Vagina (tissue), 2 donors: ENCODE data around the gene RBM44. TPM values are rescaled to one million over a fixed set of nuclear protein-coding genes. Genes with fewer than 3 reads are reported as not detected.
"Not testable (repeated sequence)": the region's sequence is repeated elsewhere in the genome, so short reads cannot be mapped to it uniquely, and the experiment has no call there.

ENCODE experiments used
- DNase-seq, 2 donors: peaks; one replicate each; pipeline ENCODE4 v3.0.0-alpha.2; 2017; ENCODE audit errors: extremely low spot score in 2 of 2
- H3K27ac ChIP-seq: fragments of 200-600 bp; sonication (generic); one replicate; pipeline ENCODE4 v1.5.1; 2019
- H3K27me3 ChIP-seq: fragments of 200-600 bp; sonication (generic); one replicate; pipeline ENCODE4 v1.5.1; 2019
- H3K36me3 ChIP-seq, 2 donors: fragments of 200-600 bp; sonication (generic); one replicate each; pipeline ENCODE4 v1.5.1; 2017 to 2019
- H3K4me1 ChIP-seq: fragments of 200-600 bp; sonication (generic); one replicate; pipeline ENCODE4 v1.5.1; 2019
- H3K4me3 ChIP-seq, 2 donors: fragments of 200-600 bp; sonication (generic); 1 replicate in 1 of 2; 2 replicates in 1 of 2; pipeline ENCODE4 v1.5.1; 2016 to 2019
- H3K9me3 ChIP-seq: fragments of 200-600 bp; sonication (generic); one replicate; pipeline ENCODE4 v1.5.1; 2019
- CTCF ChIP-seq, 3 experiments: fragments of 450-650 bp in 2 of 3; fragments of 200-600 bp in 1 of 3; sonication (generic) in 1 of 3; IDR thresholded peaks; one replicate each; pipeline ENCODE4 v1.5.1; 2017 to 2019; ENCODE audit warnings: antibody characterized with exemption in 3 of 3, mild to moderate bottlenecking in 2 of 3, moderate library complexity in 2 of 3
- POLR2A ChIP-seq, 2 donors: fragments of 450-650 bp; IDR thresholded peaks; one replicate each; pipeline ENCODE4 v1.6.1; 2017; ENCODE audit warnings: antibody characterized with exemption in 2 of 2, mild to moderate bottlenecking in 2 of 2, moderate library complexity in 2 of 2
- POLR2AphosphoS5 ChIP-seq, 2 donors: sonication (generic); formaldehyde crosslinking; IDR thresholded peaks; one replicate each; pipeline ENCODE4 v1.9.0; 2017; ENCODE audit warnings: antibody characterized with exemption in 2 of 2, mild to moderate bottlenecking in 2 of 2, low read depth in 1 of 2; ENCODE audit not compliant: insufficient read depth in 1 of 2
- intact Hi-C: fragments of 100-400 bp; cut with DNase I; formaldehyde crosslinking; loops from one replicate; pipeline ENCODE4 v1.15.1; 2023
- total RNA-seq: library from RNA; depleted of rRNA; stranded (reverse); fragments of >200 nt; gene quantifications from one replicate; pipeline ENCODE4 v1.2.3, GENCODE V29; 2016

Gene RBM44
- total RNA-seq, 1 donor from 2014 or later: 0.98 TPM

GRCh38 chr2:237760506-237761502 is 37.8 kb upstream of the RBM44 start:
- TF ChIP-seq POLR2AphosphoS5 (IDR thresholded peaks at IDR 0.05; ENCODE audit: insufficient read depth in 1 of 2, low read depth in 1 of 2) (no peak), CTCF (IDR thresholded peaks at IDR 0.05) (no peak), POLR2A (IDR thresholded peaks at IDR 0.05) (no peak)

DNA sequence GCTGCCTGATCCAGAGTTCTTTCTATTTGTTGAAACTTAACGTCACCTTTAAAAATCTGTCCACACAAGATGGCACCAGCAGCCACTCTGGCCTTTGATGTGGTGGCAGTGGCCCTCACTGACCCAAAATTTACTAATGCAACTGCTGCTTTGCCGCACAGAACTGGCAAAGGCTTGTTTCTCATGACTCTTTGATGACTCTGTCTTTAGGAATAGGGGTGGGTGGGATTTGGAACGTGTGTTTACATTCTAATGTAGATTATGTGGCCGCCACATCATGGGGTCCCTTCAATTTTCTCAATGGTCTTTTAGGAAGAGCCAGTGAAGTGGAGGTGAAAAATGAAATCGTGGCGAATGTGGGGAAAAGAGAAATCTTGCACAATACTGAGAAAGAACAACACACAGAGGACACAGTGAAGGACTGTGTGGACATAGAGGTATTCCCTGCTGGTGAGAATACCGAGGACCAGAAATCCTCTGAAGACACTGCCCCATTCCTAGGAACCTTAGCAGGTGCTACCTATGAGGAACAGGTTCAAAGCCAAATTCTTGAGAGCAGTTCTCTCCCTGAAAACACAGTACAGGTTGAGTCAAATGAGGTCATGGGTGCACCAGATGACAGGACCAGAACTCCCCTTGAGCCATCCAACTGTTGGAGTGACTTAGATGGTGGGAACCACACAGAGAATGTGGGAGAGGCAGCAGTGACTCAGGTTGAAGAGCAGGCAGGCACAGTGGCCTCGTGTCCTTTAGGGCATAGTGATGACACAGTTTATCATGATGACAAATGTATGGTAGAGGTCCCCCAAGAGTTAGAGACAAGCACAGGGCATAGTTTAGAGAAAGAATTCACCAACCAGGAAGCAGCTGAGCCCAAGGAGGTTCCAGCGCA is 36.0 kb upstream of the RBM44 start:
- H3K4me1 ChIP-seq, intact Hi-C loops, H3K27ac ChIP-seq, H3K27me3 ChIP-seq, DNase-seq, H3K4me3 ChIP-seq, H3K9me3 ChIP-seq: not testable (repeated sequence)
- H3K36me3 ChIP-seq: peaks cover 0 to 53% of the 10 kb centered on the region in 2 donors

More at GRCh38 chr2:237760506-237761502, 37.8 kb upstream of the RBM44 start:
- no peaks in the 10 kb centered on the region for H3K4me1 ChIP-seq
- H3K36me3 ChIP-seq: peaks cover 0 to 66% of the 10 kb centered on the region in 2 donors
- no peak for DNase-seq
- no peak overlapping the region for H3K4me3 ChIP-seq
- H3K27me3 ChIP-seq: no peaks in the 10 kb centered on the region
- H3K27ac ChIP-seq: no peak overlapping the region
- H3K9me3 ChIP-seq: no peaks in the 10 kb centered on the region
- intact Hi-C loops: no loop called here

- Histone ChIP-seq H3K36me3 (peaks cover 0 to 41% of the 10 kb centered on the region in 2 donors), H3K27ac (no peak overlapping the region), H3K27me3 (no peaks in the 10 kb centered on the region), H3K4me1 (peaks cover 3% of the 10 kb centered on the region), H3K9me3 (no peaks in the 10 kb centered on the region), H3K4me3 (no peak overlapping the region)
- no peak for DNase-seq
- no peak for TF ChIP-seq POLR2A (IDR thresholded peaks at IDR 0.05)
- no peak for TF ChIP-seq CTCF (IDR thresholded peaks at IDR 0.05)
- no peak for TF ChIP-seq POLR2AphosphoS5 (IDR thresholded peaks at IDR 0.05; ENCODE audit: insufficient read depth in 1 of 2, low read depth in 1 of 2)
- intact Hi-C loops: no loop called here
Observed at GRCh38 chr2:237763812-237764211, 34.8 kb upstream of the RBM44 start.

DNA sequence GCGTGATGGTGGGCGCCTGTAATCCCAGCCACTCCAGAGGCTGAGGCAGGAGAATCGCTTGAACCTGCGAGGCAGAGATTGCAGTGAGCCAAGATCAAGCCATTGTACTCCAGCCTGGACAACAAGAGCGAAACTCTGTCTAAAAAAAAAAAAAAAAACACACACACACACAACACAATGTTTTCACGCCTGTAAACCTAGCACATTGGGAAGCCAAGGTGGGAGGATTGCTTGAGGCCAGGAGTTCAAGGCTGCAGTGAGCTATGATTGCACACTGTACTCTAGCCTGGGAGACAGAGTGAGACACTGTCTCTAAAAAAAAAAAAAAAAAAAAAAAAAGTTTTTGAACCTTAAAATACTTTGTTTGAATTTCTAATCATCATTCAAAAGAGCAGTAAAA is 33.5 kb upstream of the RBM44 start:
- H3K36me3 ChIP-seq: peaks cover 0 to 37% of the 10 kb centered on the region in 2 donors
- H3K27me3 ChIP-seq, H3K27ac ChIP-seq, H3K4me1 ChIP-seq, DNase-seq, H3K9me3 ChIP-seq, H3K4me3 ChIP-seq, intact Hi-C loops: not testable (repeated sequence)

DNA sequence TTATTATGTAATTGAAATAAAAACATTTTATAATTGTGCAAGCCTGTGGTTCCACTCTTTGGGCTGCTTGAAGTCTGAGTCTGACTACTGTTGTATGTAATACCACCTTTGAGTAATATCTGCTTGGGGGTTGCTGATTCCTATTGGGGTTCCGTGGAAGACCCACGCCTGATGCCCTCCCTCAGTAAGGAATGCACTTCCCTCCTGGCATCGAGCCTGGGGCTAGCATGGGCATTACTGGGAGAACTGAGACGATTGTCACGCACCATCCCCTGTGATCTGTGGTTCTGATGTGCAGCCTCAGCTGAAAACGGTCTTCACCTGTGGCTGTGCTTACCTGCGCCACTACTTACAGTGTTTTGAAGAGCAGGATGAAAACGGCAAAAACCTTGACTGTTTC is 32.7 kb upstream of the RBM44 start:
- Histone ChIP-seq H3K9me3 (no peaks in the 10 kb centered on the region), H3K36me3 (peaks cover 0 to 35% of the 10 kb centered on the region in 2 donors), H3K27me3 (no peaks in the 10 kb centered on the region), H3K4me3 (no peak overlapping the region), H3K4me1 (peaks cover 3% of the 10 kb centered on the region), H3K27ac (no peak overlapping the region)
- intact Hi-C loops: no loop called here
- DNase-seq: no peak
- TF ChIP-seq CTCF (IDR thresholded peaks at IDR 0.05) (no peak), POLR2A (IDR thresholded peaks at IDR 0.05) (no peak), POLR2AphosphoS5 (IDR thresholded peaks at IDR 0.05; ENCODE audit: insufficient read depth in 1 of 2, low read depth in 1 of 2) (no peak)
